ENCODE results near the gene EN1.

- no peak for TF ChIP-seq EP300 (IDR thresholded peaks at IDR 0.05; ENCODE audit: low read depth in 2 of 2, low read length in 2 of 2)
- TF ChIP-seq EP300 (CRISPR knock-in tag; IDR thresholded peaks at IDR 0.05; ENCODE audit: borderline replicate concordance), result no peak
- TF ChIP-seq ATF2 (CRISPR knock-in tag; IDR thresholded peaks at IDR 0.05), result no peak
- no peak for TF ChIP-seq POLR2AphosphoS5 (IDR thresholded peaks at IDR 0.05; ENCODE audit: low read depth, low read length)
- no peak for TF ChIP-seq PATZ1 (CRISPR knock-in tag; IDR thresholded peaks at IDR 0.05)
- no peak for TF ChIP-seq CTCF (CRISPR knock-in tag; IDR thresholded peaks at IDR 0.05)
- TF ChIP-seq NR3C1 (CRISPR knock-in tag; IDR thresholded peaks at IDR 0.05), result no peak
- no peak for TF ChIP-seq SP1 (IDR thresholded peaks at IDR 0.05)
- TF ChIP-seq SP1 (CRISPR knock-in tag; IDR thresholded peaks at IDR 0.05), result no peak
- no peak for TF ChIP-seq SRSF1 (optimal IDR thresholded peaks at IDR 0.05; ENCODE audit: low read depth, low read length)
- TF ChIP-seq FOXK2 (IDR thresholded peaks at IDR 0.05), result no peak
- TF ChIP-seq ZNF7 (CRISPR knock-in tag; IDR thresholded peaks at IDR 0.05), result no peak
Measured at GRCh38 chr2:118848381-118849225, 1.2 kb upstream of the EN1 start.
